Activated CD4-positive, alpha-beta T cell treated with anti-CD3 and anti-CD28 coated beads, Interleukin-2, Interleukin-6, amounts not matched to agents 100 ng/mL and 50 ng/mL, durations not matched to agents 16 hours and 8 hours (primary cell): ENCODE results near the gene GOPC.

Experiments
- DNase-seq: peaks from one replicate; pipeline ENCODE4 v3.0.0-alpha.2; 2020

The GOPC gene

DNA sequence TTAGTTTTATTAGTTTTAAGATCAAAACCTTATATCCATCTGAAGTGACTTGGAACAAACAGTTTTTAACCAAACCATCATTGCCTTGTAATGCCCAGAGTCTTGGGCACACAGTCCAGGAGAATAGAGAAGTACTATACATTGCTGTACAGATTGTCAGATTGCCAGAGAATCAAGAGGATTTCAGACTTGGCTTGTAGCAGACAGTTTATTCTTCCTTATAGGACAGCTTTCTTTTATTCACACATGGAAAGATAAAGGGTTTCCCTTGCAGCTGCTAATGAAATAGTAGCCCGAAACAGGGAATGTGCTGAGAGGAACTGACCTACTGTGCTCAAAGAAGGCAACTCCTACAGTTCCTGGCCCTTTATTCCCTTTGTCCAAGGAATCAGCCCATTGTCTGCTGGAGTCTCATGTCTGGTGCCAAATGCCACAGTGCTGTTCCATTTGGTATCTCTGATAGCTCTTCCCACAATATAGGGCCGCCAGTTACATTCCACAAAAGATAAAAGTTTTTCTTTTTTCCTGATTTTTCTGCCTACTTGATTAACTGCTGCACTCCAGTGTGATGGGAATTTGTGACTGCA lies 89.2 kb downstream of the GOPC start:
- DNase-seq: no peak

DNA sequence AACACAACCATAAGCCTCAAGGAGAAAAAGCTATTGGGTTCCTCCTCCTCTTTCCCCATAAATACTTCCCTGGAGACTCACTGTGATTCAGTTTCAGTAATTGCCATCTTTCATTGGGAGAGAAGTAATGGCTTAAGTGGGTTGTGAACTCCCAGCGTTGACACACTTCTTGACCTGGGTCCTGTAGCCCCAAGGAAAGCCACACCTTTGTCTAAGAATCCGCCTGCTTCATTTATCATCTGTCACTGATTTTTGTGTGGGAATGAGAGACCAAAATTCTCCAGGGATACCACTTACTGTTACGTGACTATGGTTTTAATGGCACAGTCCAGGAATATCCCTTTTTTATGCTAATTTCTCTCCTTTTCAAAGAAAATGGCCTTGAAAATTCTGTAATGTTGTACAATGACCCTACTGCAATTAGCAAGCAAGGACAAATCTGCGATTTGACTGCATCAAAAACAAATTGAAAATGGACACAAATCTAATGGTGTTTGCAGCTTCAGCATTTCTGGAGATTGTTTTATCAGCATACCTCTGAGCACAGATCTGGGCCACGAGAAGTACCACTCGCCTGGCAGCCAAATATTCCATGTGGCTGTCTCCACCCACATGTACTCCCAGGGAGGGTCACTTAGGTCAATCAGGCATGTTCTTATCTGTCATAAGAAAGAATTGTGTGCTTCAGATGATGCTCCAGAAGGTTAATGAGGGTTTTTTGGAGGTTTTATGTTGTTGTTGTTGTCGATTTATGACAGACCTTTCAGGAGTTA lies 90.1 kb downstream of the GOPC start:
- DNase-seq: no peak
